ENCODE data around the gene SPATA32.

The SPATA32 gene

GRCh38 chr17:45241328-45242028 is 20.4 kb downstream of the SPATA32 start:
- no peak for DNase-seq (ENCODE audit: low read depth in 2 of 2)
- peak overlapping the region in 1 of 2 donors; percentile 22 for H3K4me3 ChIP-seq (replicated peaks in 1 of 2; ENCODE audit: low read depth in 2 of 2, low read length in 2 of 2)
- no peak for TF ChIP-seq CTCF (IDR thresholded peaks at IDR 0.05; ENCODE audit: low read depth, low read length)

DNA sequence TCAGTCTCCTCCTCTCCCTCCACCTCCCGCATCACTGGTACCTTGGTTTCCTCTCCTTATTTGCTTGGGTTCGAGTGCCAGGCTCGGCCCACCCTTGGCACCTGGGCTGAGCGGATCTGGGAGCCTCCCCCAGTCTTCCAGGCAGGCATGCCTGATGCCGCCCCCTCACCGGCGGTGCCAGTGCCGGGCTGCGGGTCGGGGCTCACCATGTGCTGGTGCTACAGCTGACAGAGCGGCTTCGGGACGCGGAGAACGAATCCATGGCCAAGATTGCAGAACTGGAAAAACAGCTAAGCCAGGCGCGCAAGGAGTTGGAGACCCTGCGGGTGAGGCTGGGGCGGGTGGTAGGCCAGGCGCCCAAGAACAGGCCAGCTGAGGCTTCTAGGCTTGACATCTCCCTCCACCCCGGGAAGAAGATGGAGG is 21.0 kb downstream of the SPATA32 start:
- H3K4me3 ChIP-seq (replicated peaks in 1 of 2; ENCODE audit: low read depth in 2 of 2, low read length in 2 of 2) = no peak overlapping the region
- no peak for DNase-seq (ENCODE audit: low read depth in 2 of 2)

GRCh38 chr17:45238155-45238774 is 23.6 kb downstream of the SPATA32 start:
- no peak for TF ChIP-seq CTCF (IDR thresholded peaks at IDR 0.05; ENCODE audit: low read depth, low read length)
- H3K4me3 ChIP-seq (replicated peaks in 1 of 2; ENCODE audit: low read depth in 2 of 2, low read length in 2 of 2) = no peak overlapping the region
- no peak for DNase-seq (ENCODE audit: low read depth in 2 of 2)

More for the DNA sequence above, 21.0 kb downstream of the SPATA32 start:
- TF ChIP-seq CTCF (IDR thresholded peaks at IDR 0.05; ENCODE audit: low read depth, low read length) = no peak

- TF ChIP-seq CTCF (IDR thresholded peaks at IDR 0.05; ENCODE audit: low read depth, low read length) = no peak
- H3K4me3 ChIP-seq (replicated peaks in 1 of 2; ENCODE audit: low read depth in 2 of 2, low read length in 2 of 2) = no peak overlapping the region
- no peak for DNase-seq (ENCODE audit: low read depth in 2 of 2)
Observed at GRCh38 chr17:45237686-45238085, 24.2 kb downstream of the SPATA32 start.

- DNase-seq (ENCODE audit: low read depth in 2 of 2) = no peak
- TF ChIP-seq CTCF (IDR thresholded peaks at IDR 0.05; ENCODE audit: low read depth, low read length) = no peak
- H3K4me3 ChIP-seq (replicated peaks in 1 of 2; ENCODE audit: low read depth in 2 of 2, low read length in 2 of 2) = no peak overlapping the region
Observed at GRCh38 chr17:45236282-45236606, 25.6 kb downstream of the SPATA32 start.

DNA sequence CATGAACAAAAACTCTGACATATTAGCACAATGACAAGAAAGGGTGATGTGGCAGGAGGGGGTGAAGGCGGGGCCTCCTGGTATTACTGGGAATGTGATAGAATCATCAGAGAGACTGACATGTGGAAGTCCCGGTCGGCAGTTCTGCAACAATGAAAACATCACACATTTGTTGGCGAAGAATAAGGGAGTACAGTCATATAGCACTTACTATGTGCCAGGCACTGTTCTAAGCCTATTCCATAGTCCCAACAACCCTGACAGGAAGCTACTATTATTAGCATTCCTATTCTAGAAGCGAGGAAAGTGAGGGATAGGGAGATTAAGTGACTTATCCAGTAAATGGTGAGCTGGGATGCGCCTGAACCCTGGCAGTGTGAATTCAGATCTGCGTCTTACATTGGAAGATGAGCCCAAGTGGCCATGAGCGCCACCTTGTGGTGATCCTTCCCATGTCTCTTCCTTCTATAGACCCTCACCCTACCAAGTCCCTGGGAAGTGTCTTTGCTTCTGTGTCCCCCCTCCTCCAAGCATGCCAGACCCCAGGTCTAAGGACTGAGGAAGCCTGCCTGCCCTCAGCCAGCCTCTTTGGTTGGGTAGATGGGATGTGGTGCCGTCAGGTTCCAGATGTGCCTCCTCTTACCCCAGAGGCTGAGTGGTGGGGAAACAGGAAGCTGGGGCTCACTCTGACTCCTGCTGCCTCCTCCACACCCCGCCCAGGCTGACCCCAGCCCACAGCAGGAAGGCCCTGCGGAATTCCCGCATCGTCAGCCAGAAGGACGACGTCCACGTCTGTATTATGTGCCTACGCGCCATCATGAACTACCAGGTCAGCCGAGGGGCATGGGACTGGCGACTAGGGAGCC is 26.2 kb downstream of the SPATA32 start:
- no peak overlapping the region for H3K4me3 ChIP-seq (replicated peaks in 1 of 2; ENCODE audit: low read depth in 2 of 2, low read length in 2 of 2)
- DNase-seq (ENCODE audit: low read depth in 2 of 2) = peak; percentile 86
- TF ChIP-seq CTCF (IDR thresholded peaks at IDR 0.05; ENCODE audit: low read depth, low read length) = peak; percentile 85
